ENCODE data around the gene KLK7.

KLK7 gene

DNA sequence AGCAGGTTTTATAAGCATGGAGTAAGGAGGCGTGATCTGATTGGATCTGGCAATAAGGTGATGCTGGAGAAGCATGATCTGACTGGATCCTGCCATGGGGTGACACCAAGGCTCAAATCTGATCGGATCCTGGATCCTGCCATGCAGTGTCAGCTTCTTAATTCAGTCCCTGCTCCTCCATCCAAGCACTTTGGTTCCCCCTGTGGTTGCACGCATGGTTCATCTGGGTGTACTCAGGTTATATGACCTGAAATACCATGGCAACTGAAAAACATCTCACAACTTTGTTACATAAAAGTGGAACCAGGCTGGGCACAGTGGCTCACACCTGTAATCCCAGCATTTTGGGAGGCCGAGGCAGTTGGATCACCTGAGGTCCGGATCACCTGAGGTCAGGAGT is 54.9 kb downstream of the KLK7 start:
- no peak for DNase-seq
